ENCODE measurements around the gene CEP104.

- TF ChIP-seq CTCF (IDR thresholded peaks at IDR 0.05) (no peak), EZH2 (IDR thresholded peaks at IDR 0.05; ENCODE audit: borderline replicate concordance, insufficient read depth, low read depth, low read length, poor library complexity, severe bottlenecking) (no peak)
Measured at GRCh38 chr1:3836421-3836820, 20.6 kb downstream of the CEP104 start.
